Mucosa of gallbladder (tissue), 1 donor: ENCODE results near the gene SIRT2. TPM values are rescaled to one million over a fixed set of nuclear protein-coding genes. Genes with fewer than 3 reads are reported as not detected.
"Not testable (repeated sequence)": the region's sequence is repeated elsewhere in the genome, so short reads cannot be mapped to it uniquely, and the experiment has no call there.

Experiments used
- DNase-seq: peaks from one replicate; pipeline ENCODE4 v3.0.0-alpha.2; 2020; ENCODE audit warnings: low spot score
- total RNA-seq: library from RNA; stranded (reverse); gene quantifications from one replicate; pipeline ENCODE4 v1.2.1, GENCODE V29; 2021
- donor health status: DM: no; HTN: no; CAD: no.

Gene SIRT2
- total RNA-seq, 1 donor from 2014 or later: 63.0 TPM

DNA sequence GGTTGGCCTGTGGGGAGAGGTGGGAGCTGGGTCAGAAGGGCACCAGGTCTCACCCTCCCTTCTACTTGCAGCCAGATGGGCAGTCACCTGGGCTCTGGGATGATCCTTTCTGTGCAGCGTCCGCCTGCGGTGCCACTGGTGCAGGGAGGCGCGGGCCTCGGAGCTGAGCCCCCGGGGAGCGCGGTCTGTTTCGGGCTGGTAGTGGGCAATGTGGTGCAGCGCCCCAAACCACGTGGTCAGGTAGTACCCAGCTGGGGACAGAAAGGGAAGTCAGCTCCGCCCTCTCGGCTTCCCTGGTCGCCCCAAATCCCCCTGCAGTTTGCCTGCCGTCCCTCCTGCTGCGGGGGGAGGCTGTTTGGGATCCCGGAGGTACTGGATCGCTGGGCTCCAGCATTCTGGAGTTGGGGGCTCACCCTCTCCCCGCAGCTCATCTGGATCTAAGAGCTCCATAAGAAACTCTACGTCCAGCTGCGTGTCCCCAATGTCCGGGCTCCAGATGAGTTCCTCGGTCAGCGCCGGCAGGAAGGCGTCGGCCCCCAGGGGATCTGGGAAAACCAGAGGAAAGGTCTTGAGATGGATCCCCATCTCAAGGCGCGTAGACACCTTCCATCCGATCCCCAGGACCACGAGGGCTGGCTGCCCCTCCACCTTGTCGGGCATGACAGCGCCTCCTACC, 30.1 kb downstream of the SIRT2 start:
- DNase-seq: no peak

DNA sequence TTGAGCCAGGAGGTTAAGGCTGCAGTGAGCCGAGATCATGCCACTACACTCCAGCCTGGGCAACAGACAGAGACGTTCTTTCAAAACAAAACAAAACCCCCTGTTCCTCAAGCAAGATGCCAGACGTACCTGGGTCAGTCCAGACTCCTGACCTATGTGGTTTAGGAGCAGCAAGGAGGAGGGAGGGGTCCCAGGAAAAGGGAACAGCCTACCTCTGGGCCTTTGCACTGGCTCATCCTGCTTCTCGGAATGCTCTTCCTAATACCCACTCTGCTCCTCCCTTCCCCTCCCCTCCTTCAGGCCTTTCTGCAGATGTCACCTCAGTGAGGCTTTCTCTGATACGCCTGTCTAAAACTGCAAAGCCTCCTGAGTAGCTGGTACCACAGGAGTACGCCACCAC, 30.9 kb downstream of the SIRT2 start:
- no peak for DNase-seq

DNA sequence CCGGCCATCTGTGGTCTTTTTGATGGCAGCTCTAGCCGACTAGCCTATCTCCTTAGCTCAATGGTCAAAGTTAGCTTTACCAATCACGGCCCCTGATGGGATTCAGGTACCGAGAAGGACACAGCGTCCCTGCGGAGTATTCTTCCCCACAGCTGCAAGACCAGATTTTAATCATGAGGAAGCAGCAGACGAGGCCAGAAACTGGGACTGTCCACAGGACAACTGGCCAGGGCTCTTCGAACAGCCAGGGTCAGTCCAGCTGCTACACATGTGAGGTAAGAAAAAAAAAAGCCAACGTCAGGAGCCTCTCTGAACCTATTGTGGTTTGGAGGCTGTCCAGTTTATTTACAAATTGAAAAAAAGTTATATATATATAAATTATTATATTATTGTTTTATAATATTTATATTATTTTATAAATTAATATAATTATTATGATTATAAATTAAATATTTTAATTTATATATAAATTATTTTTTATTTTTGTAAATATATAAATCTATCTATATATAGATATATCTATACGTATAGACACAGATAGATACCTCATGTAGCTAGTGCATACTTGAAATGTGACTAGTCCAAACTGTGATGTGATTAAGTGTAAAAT, 32.1 kb downstream of the SIRT2 start:
- no peak for DNase-seq

DNA sequence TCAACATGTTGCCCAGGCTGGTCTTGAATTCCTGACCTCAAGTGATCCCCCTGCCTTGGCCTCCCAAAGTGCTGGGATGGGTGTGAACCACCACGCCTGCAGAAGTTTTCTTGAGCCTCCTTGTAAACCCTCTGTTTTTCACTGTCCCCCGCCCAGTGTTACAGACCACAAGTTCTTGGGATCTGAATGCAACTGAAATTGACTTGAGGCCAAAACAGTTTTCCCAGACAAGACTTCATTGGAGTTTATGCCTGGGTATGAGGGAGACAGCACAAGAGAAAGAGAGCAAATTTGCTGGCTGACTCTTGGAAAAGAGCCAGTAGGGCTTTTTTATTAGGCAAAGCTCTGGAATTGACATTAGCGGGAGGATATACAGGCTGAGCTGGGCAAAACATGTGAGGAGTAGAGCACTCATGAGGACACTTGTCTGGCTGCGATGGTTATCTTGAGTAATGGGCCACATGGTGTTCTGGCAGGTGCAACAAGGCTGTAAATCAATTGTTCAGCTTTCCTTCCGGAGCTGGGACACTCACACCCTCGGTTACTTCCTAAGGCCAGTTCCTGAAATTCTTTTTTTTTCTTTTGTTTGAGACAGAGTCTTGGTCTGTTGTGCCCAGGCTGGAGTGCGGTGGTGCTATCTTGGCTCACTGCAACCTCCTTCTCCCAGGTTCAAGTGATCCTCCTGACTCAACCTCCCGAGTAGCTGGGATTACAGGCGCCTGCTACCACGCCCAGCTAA, 36.9 kb downstream of the SIRT2 start:
- peak; percentile 59 for DNase-seq

DNA sequence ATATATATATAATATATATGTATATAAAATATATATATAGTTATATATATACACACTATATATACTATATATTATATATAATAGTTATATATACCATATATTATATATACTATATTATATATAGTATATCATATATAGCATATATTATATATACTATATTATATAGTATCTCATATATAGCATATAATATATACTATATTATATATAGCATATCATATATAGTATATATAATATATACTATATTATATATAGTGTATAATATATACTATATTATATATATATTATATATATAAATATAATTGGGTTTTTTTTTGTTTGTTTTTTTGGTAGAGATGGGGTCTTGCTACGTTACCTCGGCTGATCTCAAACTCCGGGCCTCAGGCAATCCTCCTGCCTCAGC, 38.0 kb downstream of the SIRT2 start:
- DNase-seq: no peak

DNA sequence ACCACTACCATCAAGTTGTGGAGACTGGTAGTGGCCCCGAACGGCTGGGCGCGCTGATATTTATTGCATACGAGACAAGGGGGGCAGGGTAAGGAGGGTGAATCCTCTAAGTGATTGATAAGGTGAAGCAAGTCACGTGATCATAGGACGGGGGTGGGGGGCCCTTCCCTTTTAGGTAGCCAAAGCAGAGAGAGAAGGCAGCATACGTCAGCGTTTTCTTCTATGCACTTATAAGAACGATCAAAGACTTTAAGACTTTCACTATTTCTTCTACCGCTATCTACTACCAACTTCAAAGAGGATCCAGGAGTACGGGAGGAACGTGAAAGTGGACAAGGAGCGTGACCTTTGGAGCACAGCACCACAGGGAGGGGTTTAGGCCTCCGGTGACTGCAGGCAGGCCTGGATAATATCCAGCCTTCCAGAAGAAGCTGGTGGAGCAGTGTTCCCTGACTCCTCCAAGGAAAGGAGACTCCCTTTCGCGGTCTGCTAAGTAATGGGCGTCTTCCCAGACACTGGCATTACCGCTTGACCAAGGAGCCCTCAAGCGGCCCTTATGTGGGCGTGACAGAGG, 39.7 kb downstream of the SIRT2 start:
- DNase-seq: not testable (repeated sequence)

DNA sequence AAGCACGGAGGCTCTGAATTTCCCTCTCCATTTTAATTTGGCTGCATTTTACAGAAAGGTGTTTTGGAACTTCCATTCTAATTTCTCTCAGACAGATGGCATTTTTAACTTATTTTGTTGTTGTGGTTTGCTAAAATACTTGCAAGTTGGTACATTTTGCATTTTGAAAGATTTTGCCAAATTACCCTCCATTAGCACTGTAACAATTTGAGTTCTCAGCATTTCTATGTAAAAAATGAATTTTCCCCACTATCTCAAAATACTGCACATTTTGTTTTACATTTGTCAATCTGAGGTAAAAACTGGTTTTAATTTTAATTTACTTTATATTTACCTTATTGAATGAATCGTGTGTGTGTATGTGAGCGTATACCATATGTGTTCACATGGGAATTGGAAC, 42.6 kb downstream of the SIRT2 start:
- no peak for DNase-seq

DNA sequence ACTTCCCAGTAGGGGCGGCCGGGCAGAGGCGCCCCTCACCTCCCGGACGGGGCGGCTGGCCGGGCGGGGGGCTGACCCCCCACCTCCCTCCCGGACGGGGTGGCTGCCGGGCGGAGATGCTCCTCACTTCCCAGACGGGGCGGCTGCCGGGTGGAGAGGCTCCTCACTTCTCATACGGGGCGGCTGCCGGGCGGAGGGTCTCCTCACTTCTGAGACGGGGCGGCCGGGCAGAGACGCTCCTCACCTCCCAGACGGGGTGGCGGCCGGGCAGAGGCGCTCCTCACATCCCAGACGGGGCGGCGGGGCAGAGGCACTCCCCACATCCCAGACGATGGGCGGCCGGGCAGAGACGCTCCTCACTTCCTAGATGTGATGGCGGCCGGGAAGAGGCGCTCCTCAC, 43.7 kb downstream of the SIRT2 start:
- DNase-seq: not testable (repeated sequence)

DNA sequence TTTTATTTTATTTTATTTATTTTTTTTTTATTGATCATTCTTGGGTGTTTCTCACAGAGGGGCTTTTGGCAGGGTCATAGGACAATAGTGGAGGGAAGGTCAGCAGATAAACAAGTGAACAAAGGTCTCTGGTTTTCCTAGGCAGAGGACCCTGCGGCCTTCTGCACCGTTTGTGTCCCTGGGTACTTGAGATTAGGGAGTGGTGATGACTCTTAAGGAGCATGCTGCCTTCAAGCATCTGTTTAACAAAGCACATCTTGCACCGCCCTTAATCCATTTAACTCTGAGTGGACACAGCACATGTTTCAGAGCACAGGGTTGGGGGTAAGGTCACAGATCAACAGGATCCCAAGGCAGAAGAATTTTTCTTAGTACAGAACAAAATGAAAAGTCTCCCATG, 44.5 kb downstream of the SIRT2 start:
- not testable (repeated sequence) for DNase-seq

DNA sequence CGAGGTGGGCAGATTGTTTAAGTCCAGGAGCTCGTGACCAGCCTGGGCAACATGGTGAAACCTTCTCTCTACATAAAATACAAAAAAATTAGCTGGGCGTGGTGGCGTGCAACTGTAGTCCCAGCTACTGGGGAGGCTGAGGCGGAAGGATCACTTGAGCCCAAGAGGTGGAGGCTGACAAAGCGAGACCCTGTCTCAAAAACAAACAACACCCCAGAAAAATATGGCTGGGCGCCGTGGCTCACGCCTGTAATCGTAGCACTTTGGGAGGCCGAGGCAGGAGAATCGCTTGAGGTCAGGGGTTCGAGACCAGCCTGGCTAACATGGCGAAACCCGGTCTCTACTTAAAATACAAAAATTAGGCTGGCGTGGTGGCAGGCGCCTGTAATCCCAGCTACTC, 46.2 kb downstream of the SIRT2 start:
- DNase-seq: no peak

DNA sequence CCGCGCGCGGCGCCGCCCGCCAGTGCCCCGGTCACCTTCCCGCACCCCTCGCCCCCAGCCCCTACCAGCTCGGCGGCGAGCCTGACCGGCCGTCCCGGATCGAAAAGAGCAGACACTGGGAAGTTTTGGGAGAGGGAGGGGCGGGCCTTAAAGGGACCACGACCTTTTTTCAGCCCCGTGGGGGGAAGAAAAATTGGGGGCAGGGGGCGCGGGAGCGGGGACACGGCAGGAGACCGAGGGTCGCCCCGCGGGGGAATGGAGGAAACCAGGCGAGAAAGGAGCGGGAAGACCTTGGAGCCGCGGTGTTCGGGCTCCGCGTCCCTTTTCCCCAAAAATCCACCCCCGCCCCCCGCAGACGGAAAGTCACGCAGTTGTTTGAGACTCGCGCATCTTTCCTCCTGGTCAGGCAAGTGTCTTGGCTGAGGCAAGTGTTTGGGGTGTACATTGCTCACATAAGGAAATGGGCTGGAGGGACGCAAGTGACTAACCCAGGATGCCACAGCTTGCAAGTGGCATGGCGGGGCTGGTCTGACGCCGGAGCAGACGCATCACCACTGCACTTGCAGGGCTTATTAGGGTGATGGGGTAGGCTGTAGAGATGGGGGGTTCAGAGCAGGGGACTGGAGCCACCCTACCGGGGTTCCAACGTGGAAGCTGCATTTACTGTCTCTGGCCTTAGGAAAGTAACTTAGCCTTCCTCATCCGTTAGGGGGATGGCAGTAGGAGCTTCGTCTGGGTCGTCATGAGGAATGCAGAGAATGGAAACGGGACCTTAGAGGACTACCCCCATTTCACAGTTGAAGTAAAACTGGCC, 47.0 kb downstream of the SIRT2 start:
- DNase-seq: peak; percentile 52

DNA sequence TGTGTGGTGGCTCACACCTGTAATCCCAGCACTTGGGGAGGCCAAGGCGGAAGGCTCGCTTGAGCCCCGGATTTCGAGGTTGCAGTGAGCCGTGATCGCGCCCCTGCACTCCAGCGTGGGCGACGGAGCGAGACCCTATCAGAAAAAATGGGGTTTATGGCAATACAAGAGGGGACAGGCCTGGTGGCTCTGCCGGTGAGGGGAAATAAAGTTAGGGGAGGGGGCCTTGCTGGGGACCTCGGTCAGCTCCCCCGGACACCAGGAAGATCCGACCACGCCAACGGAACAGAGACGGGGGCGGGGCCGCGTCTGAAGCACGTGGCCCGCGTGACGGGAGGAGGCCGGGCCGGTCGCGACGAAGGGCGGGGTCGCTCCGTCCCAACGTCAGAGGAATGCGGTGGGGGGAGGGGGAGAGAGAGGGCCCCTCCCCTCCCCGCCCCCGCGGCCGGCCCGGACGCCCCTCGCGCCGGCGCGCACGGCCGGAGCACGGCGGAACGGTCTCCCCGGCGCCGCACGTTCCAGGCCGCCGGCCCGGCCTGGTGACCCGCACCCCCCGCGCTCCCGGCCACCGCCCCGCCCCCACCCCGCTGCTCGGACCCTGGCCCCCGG, 47.7 kb downstream of the SIRT2 start:
- peak; percentile 94 for DNase-seq

DNA sequence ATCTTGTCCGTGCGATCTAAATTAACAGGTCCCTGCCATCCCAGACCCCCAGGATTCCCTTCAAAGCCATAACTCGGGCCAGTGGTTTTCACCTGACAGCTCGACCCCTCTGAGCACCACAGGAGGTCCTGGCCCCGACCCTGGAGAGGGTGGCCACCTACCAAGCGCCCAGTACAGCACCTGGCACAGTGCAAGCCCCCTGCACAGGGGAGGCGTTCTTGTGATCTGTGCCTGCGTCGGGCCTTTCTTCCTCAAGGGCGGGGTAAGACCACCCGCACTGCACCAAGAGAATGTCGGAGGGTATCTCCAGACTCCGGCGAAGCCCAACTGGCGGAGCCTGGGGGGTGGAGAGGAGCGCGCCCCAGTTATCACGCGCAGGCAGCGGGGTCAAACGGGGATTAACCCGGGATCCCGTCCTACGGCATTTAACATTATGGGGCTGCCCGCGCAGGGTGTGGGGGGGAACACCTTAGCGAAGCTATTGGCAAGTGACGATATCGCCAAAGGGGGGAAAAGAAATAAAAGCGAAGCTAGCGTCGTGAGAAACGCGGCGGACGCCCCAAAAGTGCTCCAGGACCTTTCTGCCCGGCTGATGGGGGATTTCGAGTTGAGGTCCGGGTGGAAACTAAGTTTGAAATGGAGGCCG, 48.3 kb downstream of the SIRT2 start:
- peak; percentile 30 for DNase-seq

DNA sequence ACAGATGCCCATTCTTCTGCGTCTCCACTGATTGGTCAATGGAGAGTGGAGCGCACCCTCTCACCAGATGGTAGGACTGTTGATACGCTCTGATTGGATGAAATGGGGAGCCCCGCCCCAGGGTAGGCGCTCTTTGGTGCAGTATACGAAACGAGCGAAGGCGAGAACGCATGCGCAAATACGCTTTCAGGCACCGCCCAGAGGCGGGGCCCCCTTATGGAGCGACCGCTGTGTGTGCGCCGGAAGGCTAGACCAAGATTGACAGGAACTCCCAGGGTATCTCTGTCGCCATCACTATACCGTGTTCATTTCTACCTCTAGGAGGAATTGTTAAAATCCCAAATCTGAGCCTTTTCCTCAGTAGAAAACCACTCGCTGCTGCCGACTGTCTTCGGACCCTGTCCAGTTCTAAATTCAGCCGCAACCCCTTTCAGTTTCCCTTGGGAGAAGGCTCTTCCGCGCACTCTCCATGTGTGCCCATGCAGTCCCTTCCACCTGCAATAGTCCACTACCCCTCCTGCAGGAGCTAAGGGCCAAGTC, 48.9 kb downstream of the SIRT2 start:
- DNase-seq: peak; percentile 100

DNA sequence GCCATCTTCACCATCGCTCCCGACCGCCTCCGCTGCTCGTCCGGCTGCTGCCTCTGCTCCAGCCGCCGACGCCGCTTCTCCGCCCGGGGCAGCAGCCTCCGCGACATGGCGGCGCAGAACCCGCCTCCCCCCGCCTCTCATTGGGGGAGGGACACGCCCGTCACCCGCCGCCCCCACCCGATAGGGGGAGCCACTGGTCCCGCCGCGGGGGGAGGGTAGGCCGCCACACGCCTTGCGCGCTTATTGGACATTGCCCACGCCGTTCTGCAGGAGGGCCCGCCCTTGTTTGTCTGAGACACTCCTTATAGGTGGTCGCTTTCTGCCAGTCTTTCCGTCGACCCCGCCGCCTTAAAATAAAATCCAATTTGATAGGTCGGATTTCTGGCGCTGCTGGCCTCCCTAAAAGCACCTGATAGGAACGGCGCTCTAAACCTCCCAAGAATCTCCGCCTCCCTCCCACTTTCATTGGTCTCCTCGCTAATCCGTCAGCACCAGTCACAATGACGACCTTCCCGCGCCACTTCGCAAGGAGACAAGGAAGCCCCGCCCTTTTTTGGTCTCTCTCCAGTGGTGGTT, 49.5 kb downstream of the SIRT2 start, which contains the start of gene HNRNPL:
TSS of gene HNRNPL (minus strand) at position 127 of the 576 bp plus-strand sequence. CDS start at position 107, 20 bp downstream.
- no peak for DNase-seq

DNA sequence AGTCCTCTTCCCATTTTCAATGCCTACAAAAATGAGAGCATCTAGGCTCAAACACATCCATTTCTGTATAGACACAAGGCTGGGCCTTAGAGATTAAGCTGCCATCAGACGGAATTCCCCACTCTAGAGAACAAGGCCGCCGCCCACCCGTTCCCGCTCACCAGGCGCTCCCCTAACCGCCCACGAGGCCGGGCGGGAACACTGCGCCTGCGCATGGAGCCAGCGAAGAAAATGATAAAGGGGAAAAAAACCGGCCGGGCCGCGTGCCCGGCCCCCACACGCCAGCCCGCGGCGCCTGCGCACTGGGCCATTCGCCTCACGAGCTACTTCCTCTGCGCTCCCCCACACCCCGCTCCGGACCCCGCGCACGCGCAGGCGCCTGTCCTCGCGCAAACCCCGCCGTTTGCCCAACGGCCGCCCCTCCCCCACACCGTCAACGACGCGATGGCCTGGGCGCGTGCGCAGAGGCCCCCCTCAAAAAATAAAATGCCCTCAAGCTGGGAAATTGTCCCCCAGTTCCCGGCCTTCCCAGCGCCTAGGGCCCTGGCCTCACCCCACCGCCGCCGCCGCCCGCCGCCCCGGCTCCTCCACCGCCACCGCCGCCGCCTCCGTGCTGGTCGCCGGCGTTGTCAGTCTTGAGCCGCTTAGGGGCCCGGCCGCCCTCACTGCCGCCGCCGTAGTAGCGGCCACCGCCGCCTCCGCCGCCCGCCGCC, 50.1 kb downstream of the SIRT2 start:
- peak; percentile 96 for DNase-seq

DNA sequence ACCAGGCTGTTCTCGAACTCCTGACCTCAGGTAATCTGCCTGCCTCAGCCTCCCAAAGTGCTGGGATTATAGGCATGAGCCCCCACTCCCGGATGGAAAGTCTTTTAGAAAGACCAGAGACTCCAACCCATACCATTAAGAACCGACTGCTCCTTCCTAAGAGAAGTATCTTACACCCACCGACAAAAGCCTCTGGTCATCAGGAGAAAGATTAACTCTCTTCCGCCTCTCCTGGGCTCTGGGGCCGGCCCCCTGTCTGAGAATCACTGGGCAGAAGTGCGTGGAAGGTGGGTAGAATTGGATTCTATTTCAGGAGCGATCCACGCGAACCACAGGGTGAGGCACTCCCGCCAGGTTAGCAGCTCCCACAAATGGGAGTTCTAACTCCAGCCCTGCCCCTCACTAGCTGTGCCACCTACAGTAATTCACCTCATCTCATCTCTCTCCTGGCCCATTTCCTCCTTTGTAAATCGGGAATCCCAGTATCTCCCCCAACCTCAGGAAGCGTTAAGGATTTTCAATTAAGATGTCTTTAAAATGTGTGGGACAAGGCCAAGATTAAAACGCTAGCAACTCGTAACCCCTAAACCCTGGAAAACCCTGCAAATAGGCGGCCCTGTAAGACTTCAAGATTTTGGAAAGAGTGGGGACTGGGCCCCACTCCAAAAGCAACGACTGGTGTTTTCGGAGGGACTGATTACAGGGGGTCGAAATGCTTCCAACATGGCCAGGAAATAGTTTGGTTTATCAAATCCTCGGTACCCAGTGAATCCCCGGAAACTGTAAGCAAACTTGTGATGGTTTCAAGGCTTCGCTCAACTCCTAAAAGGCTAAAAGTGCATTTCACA, 50.9 kb downstream of the SIRT2 start:
- no peak for DNase-seq

DNA sequence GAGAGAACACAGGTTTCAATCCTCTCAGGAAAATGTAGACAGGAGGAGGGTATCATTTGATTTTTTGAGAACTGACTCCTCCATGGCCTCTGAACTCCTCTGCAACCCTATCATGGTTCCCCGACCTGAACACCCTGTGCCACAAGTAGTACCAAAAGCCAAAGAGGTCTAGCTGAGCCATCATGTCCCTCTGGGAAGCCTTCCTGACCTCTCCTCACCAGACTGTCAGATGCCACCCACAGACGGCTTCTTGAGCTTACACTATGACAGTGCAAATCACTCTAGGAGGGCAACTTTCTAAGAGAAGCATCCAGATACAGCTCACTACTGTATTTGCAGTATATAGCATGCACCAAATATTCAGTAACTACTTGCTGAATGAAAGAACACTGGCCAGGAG, 53.3 kb downstream of the SIRT2 start:
- DNase-seq: no peak
